ENCODE measurements around the gene AFAP1L2.

The AFAP1L2 gene

DNA sequence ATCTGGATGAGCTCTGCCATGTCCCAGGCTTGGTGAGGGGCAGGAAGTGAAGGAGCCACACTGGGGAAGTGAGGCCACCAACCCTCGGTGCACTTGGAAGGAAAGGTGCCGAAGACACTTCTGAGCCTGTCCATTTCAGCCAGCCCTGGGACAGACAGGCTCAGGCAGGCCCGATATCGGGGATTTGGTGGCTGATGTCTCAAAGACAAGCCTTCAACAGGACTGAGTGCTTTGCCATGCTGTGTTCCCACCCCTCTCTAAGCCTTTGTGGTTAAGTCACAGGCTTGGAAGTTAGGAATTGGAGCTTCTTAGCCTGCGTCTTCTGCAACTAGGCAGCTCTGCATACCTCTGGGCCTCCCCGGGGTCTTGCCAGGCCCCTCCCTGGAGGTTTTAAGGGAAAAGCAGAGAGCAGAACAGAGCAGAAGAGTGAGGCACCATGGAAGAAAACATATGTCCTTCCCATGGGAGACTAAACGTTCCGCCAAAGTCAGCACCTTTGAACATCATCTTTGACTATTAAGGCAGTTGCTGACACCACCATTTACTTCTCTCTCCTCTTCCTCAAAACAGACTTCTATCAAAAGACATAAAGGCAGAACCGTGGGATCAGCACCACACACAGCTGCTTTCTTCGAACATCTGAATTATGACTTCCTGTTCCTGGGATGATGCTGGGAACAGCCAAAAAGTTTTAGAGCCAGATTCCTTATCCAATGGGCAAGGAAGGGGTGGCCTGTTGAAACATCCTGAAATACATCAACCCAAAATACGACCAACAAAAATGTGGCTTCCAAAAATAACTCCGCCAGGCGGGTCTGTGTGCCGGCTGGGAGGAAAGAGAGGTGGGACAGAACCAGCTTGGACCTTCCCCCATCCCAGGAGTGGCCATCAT is 71.8 kb downstream of the AFAP1L2 start:
- DNase-seq: no peak

DNA sequence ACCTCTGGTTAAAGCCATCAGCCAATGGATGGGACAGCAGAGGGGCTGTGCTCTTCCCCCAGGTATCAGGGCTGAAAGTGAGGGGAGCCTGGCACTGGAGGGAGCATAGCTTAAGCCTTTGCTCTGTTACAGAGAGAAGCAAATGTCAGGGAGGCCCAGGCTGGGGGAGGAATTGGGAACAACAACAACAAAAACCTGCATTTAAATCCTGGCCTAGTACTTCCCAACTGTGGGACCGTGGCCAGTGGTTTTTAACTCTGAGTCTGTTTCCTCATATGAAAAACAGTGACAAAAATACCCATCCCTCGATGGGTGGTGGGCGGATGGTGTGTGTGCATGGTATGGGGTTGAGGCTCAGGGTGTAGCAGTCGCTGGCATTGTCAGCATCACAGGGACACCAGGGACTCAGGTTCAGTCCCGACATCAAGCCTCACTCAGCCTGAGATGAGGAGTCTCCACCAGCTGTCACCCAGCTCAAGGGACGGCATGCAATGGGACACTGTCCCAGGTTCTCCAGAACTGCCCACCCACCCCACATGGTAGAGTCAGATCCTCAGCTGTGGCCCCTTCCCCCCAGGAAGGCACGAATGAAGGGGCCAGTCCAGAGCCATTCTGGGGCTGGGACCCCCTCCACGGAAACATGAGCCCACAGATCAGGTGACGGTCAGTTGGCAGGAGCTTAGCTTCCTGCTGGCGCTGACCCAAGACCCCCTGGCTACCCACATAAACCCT is 74.5 kb downstream of the AFAP1L2 start:
- DNase-seq: no peak

DNA sequence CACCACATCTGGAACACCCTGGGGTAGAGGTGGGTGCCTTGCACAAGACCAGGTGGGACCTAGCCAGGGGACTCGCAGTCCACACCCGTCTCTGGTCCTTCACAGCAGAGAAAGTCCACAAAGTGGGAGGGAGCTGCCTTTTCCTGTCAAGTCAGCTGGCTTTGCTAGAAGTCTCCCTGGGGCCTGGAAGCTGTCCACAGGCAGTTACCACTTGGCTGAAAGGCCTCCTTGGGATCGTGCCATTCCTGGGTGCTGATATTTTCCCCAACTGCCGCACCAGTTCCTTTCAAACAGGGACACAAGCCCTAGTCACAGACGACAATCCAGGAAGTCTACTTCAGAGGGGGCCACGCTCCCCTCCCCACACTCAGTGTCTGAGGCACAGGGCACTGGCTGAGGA is 75.4 kb downstream of the AFAP1L2 start:
- DNase-seq: no peak

DNA sequence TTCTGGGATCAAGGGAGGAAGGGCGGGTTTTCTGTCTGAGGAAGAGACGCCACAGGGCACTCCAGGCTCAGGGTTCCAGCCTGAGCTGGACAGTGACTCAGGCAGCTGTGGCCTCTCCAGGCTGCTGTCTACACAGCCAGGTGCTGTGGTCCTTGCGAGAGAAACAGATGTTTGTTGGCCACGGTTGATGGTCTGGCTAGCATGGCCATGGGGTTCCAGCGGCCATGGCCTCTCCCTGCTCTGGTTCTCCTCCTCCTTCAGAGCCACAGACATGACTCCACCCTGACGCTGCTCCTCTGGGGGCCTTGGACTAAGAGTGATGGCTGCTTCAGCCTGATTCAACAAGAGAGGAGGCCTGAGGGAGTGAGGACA is 75.9 kb downstream of the AFAP1L2 start:
- no peak for DNase-seq

DNA sequence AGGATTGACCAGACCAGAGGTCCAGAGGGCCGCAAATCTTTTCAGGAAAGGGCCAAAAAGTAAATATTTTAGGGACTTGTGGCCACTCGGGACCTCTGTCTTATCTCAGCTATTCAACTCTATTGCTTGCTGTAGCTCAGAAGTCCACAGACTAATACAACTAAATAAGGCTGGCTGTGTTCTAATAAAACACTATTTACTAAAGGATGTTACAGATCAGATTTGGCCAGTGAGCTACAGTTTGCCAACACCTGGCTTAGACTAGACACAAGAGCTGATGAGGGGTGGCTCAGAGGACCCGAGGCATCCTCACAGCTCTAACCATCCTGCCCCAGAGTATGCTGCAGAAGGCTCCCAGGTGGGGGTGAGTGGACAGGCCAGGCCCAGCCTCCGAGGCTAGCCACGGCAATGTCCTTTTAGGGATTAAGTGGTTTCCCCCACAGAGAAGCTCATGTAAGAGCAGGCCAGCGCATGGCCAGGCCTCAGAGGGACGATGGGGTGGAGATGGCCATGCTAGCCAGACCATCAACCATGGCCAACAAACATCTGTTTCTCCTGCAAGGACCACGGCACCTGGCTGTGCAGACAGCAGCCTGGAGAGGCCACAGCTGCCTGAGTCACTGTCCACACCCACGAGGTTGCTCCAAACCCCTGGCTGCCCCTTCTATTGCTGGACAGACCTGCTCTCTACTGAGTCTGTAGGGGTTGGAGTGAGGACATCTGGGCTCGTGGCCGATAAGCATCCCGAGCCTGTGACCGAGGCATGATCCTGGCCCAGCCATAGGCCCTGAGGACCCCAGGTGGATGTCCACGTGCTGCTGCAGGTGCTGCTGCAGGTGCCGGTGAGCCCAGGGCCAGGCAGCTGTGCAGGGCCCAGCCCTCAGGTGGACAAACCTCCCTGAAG is 76.5 kb downstream of the AFAP1L2 start:
- no peak for DNase-seq

DNA sequence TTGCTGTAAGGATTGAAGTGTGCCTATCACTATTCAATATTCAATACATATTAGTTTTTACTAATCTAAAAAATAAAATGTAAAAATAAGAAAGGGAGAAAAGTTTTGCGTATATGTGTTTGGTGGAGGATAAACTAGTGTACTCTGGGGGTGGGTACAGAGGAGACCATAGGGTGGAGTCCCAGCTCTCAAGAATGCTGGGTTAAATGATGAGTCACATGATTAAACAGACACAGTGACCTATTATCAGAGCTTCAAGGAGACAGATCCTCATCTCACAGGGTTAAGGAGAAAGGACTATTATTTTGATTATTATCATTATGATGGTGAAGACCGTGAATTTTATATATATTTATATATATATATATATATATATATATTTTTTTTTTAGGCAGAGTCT is 77.5 kb downstream of the AFAP1L2 start:
- no peak for DNase-seq

DNA sequence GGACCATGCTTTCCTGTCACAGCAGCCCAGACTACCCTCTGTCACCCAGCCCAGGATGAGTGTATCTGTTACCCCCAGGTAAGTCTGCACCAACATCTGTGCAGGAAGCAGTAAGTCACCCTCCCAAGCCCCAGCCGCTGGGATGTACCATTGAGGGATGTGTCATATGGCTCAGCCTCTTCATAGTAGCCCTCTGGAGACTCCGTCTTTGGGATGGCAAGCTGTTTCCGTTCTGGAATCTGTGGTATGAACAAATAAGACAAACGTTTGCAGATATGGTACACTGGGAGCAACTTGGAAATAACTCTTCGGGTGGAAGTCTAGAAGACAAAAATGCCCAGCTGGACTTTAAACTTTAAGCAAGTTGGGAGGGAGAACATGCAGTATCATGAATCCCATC is 81.3 kb downstream of the AFAP1L2 start:
- no peak for DNase-seq

DNA sequence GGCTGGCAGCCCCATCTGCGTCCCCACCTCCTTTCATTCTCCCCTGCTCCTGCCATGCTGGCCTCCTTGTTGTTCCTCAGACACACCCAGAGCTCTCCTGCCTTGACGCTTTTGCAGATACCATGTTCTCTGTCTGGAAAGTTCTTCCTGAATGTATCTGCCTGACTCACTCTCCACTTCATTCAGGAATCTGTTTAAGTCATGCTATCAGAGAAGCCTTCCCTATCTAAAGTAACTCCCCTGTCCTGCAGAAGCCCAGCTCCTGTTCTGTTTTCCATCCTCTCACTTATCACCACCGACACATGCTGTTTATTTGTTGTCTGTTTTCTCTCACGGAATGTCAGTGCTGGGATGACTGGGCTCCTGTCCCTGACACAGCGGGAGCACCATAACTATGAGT is 82.0 kb downstream of the AFAP1L2 start:
- no peak for DNase-seq

DNA sequence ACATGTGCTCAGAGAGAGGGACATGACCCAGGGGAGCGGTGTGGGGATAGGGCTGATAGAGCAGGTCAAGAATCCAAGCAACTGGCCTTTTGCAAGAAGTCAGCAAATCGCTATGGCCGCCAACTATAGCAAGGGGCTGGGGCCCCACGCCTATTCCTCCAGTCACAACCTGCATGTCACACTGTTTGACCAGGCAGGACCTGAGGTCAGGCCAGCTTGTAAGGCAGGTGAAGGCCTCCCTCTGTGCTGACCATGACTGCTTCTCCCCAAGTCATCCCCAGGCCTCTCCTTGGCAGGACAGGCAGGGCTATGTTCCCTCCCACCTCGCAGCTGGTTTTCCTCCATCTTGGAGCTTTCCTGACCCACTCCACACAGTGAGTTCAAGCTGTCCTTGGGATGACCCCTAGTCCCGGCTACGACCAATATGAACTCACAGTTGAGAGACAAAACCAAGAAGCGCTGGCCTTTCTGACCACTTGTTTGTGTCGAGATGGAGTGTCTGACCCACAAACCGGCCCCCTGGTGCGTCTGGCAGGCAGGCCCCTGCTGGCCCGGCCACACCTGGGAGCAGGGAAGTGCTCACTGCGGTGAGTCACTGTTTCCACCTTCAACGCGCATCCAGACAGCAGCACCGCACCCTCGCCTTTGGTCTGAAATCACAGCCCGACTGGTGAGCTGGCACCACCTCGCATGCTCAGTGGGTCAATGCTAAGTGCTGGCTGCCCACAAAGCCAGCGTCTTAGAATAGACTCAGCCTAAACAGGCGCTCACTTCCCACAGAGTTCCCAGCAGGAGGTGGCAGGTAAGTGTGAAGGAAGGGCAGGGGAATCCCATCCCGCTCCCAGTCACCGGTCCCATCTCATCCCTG is 83.8 kb downstream of the AFAP1L2 start:
- DNase-seq: no peak

DNA sequence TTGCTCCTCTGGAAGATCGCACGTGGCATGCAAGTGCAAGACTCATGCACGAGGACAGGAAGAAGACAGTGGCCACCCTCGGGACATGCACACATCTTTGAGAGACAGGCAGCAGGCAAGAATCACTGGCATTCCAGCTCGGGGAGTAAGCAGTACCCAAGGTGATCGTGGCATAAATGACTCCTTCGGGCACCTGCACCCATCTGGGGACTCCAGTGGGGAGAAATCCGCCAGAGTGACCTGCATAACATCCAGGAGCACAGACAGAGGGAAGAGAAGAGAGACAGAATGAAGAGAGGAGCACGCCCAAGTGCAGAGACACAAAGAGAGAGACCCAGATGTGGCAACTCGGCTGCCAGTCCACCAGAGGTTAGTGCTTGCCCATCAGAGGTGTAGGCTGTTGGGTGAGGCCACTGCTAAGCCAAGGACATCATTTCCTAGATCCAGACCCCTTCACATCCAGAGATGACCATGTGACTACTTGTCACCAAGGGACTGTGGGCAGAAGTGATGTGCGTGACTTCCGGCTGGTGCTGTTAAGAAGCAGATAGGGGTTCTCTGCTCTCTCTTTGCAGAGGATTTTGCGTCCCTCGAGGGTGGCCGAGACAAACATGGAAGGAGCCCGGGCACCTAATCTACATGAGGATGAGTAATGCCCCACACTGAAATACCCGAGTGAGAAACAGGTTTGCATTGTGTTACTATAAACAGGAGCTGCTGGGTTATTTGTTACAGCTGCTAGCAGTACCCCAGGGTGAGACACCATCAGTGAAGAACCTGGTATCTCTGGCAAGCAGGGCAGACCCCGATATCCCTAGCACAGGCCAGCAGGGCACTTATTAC is 84.7 kb downstream of the AFAP1L2 start:
- no peak for DNase-seq

DNA sequence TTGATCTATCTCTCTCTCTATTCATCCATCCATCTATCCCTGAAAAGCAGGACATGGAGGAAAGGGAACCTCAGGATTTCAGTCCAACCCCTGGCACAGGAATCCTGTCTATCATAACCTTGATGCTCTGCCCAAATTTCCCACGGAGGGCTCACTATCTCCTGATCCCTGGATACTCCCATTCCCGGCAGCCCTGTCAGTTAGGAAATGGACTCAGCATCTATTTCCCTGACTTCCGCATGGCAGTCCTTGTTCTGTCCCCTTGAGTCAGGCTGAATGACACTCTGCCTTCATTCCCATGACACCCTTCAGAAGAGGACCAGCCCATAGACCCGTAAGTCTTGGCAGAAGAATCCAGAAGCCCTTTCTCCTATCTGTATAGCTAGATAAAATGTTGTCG is 87.6 kb downstream of the AFAP1L2 start:
- DNase-seq: no peak

DNA sequence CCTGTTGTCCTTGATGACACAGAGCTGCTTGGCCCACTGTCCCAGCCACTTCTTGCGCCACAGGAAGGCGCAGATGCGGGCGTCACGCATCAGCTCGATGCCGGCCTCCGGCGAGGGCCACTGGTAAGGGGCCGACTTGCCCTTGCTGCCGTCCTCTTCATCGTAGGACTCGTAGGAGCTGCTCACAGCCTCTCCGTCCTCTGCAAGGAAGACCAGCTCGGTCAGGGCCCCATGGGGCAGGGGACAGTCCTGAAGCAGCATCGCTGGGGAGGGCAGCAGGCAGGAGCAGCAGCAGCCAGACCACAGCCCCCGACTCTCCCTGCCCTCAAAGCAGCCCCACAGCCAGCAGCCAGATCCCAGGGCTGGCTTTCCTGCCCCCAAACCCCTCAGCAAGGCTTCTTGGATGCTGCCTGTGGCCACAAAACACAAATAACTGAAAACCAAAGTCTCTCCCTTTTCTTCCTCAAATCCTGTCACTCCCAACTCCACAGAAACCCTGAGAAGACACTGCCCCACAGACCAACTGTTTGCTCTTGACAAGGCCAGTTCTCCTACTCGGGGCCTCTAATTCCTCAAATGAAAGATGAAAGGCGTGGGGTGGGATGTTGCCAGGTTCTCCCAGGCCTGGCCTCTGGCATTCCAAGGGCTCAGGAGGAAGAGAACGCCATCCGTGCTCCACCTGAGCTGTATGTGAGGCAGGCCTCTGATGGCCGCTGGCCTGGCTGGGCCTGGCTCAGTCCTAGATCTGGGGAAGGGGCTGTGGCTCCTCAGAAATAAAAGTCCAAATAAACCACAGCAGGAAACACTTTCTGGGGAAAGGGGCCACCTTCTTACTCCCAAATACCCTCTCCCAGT is 88.5 kb downstream of the AFAP1L2 start:
- DNase-seq: no peak

DNA sequence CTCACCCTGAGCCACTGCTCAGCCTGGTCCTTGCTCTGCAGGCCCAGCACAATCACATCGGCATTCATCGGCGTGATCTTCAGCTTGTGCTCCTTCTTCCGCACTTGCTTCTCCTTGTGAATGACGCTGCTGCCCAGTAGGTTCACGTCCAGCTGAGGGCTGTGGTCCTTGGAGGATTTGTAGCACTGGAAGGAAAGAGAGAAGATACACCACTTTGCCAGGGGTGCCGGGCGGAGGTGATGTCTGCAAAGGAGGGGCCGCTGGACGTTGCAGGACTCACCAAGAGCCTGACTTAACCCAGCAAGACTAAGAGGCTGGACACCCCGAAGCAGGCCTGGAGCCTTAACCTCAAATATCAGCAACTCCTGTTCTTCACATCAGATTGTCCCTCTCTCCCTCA is 90.4 kb downstream of the AFAP1L2 start:
- DNase-seq: no peak

DNA sequence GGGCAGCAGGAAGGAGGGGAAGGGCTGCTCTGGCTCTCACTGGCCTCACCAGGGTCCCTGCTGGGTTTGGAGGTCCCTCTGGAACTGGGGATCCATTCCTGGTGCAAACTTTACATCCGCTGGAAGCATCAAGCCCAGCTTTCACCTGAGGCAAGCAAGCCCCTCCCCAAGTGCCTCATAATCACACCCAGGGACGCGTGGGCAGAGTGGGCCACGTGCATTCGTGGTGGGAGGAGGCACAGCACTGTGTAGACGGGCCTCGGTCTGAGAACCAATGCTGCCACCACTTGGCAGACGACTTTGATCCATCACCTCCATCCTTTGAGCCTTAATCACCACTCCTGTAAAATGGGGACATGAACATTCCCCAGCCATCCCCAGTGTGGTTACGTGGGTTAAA is 91.2 kb downstream of the AFAP1L2 start:
- DNase-seq: no peak

DNA sequence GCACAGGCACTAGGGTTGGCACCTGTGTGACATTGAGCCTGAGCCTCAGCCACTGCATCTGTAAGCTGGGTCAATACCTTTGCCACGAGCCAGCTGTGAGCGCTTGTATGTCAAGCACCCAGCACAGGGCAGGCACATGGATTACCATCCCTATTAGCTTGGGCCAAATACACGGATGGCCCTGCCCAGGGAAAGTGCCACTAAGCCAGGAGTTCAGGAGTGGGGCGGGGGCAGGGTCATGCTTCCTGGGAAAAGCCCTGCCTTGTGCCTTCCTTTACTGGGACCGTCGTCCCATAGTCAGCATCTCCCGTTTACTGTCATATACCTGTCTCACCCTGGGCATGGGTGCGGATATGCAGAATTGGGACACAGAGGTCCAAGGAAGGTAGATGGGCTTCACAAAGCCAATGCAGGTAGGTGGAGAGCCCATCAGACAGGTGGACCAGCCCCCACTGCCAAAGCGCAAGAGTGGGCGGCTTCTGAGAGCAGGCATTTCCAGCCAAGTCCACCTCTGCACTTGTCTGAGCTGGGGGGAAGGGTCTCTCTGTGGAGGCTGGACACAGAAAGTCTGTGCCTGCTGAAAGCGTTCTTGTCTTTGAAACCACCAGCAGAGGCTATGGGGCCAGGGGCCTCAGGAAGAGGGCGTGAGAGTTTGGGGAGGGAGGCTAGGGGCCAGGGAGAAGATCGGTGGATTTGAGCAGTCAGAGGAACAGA is 92.6 kb downstream of the AFAP1L2 start:
- no peak for DNase-seq

DNA sequence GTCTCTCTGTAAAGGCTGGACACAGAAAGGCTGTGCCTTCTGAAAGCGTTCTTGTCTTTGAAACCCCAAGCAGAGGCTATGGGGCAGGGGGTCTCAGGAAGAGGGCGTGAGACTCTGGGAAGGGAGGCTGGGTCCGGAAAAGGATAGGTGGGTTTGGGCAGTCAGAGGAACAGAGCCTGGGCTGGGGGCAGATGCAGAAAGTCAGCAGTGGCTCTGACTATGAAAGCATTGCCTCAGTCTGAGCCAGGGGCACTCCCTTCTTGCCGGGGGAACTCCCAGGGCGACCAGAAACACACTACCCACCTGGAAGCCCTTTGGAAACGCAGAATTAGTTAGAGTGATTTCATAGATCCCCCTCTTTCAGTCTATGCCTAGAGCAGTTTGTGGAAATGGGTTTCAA is 93.3 kb downstream of the AFAP1L2 start:
- DNase-seq: no peak

DNA sequence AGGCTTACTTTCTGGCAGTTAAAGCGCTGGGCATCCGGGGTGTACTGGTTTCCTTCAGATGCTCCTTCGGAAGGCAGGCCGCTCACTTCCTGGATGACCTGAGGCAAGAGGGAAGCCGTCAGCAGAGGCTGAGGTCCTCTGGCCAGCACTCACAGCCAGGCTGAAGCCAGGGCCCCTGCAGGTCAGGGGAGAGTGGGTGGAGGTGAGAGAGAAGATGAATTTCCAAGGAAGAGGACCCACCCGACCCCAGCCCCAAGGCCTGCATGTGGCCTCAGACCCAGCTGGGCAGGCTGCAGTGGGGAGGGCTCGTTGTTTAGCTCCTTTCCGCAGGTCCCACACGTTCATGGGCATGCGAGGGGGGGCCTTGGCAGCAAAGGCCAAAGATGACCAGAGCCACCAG is 94.0 kb downstream of the AFAP1L2 start:
- DNase-seq: no peak

DNA sequence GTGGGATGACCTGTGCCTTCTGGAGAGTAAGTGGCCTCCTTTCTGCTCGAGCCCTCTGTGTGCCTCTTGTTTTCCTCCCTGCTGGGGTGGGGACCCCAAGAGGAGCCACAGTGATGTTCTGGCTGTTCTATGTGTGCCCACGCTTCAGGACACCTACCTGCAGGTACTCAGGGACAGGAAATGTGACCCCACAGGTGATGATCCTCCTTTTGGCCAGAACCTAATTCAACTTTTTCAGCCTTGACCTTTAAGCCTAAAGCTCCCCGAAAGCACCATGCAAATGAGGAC is 95.0 kb downstream of the AFAP1L2 start:
- no peak for DNase-seq

DNA sequence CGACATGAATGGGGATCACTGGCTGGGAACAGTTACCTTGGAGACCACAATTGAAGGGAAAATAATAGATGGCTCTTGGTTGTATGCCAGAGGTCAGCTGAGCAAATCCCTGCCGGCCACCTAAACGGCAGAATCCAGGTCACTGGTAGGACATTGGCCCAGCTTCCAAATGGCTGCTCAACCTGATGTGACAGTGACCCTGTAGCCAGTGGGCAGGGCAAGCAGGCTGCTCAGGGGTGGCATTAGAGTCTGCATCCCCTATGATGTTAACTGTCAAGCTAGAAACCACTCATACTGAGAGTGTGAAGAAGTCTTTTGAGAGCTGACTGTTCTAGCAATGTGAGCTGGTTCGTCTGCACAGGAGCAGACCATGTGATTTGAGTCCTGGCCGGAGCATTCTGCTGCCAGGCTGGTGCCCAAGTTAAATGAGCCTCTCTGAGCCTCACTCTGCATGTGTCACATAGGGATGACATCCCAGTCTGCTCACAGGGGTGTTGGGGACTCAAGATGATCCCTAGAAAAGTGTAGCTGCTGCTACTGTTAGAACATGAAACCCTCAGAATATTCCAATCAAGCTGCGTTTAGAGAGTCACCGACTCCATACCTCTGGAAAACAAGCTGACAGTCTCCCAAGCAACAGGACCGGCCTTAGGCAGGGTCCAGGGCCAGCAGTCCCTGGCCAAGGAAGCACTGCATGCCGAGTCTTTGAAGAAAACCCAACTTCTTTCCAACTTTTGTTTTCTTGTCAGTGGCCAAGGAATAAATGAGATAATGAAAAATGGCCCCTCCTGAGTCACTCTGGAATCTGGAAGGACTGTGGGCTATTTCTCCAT is 95.6 kb downstream of the AFAP1L2 start:
- DNase-seq: no peak

Data from suppressor macrophage treated with lipopolysaccharide for 4 hours (primary cell).